HG03196 (cell line): ENCODE measurements around the gene PIK3AP1.
"Not testable (repeated sequence)": the region's sequence is repeated elsewhere in the genome, so short reads cannot be mapped to it uniquely, and the experiment has no call there.

Experiments used
- ATAC-seq: cut with Tn5 transposase; IDR thresholded peaks from one replicate; pipeline ENCODE4 v1.9.1; 2021; ENCODE audit not compliant: unreplicated experiment

The PIK3AP1 gene

GRCh38 chr10:96721207-96721572 lies 876 bp upstream of the PIK3AP1 start:
- ATAC-seq = no peak

- peak; percentile 38 for ATAC-seq
Observed at GRCh38 chr10:96719850-96720421, 378 bp downstream of the PIK3AP1 start.

GRCh38 chr10:96719200-96719599 lies 1.1 kb downstream of the PIK3AP1 start:
- no peak for ATAC-seq

GRCh38 chr10:96718304-96718990 lies 1.9 kb downstream of the PIK3AP1 start:
- no peak for ATAC-seq

GRCh38 chr10:96716390-96716789 lies 3.9 kb downstream of the PIK3AP1 start:
- no peak for ATAC-seq

GRCh38 chr10:96714746-96715255 lies 5.5 kb downstream of the PIK3AP1 start:
- no peak for ATAC-seq

GRCh38 chr10:96714031-96714590 lies 6.2 kb downstream of the PIK3AP1 start:
- no peak for ATAC-seq

- ATAC-seq = no peak
Observed at GRCh38 chr10:96712662-96713271, 7.5 kb downstream of the PIK3AP1 start.

GRCh38 chr10:96711048-96711728 lies 9.1 kb downstream of the PIK3AP1 start:
- ATAC-seq = no peak

GRCh38 chr10:96709525-96709924 lies 10.8 kb downstream of the PIK3AP1 start:
- ATAC-seq = no peak

- ATAC-seq = no peak
Observed at GRCh38 chr10:96708996-96709395, 11.3 kb downstream of the PIK3AP1 start.

GRCh38 chr10:96708456-96708855 lies 11.9 kb downstream of the PIK3AP1 start:
- no peak for ATAC-seq

GRCh38 chr10:96706331-96706853 lies 13.9 kb downstream of the PIK3AP1 start:
- ATAC-seq = no peak

GRCh38 chr10:96705134-96705533 lies 15.2 kb downstream of the PIK3AP1 start:
- ATAC-seq = no peak

- no peak for ATAC-seq
Observed at GRCh38 chr10:96704563-96704962, 15.8 kb downstream of the PIK3AP1 start.

GRCh38 chr10:96703358-96703757 lies 17.0 kb downstream of the PIK3AP1 start:
- no peak for ATAC-seq

GRCh38 chr10:96701265-96701664 lies 19.0 kb downstream of the PIK3AP1 start:
- no peak for ATAC-seq

- peak; percentile 66 for ATAC-seq
Observed at GRCh38 chr10:96700374-96701099, 19.8 kb downstream of the PIK3AP1 start.

- ATAC-seq = no peak
Observed at GRCh38 chr10:96699613-96700012, 20.7 kb downstream of the PIK3AP1 start.

GRCh38 chr10:96698305-96698704 lies 22.0 kb downstream of the PIK3AP1 start:
- ATAC-seq = not testable (repeated sequence)
